GM18867 (cell line): ENCODE data around the gene CACUL1.
A peak's percentile ranks its signal among the peaks of the same experiment; 100 is the strongest.
"Not testable (repeated sequence)": the region's sequence is repeated elsewhere in the genome, so short reads cannot be mapped to it uniquely, and the experiment has no call there.

ENCODE experiments used
- ATAC-seq: cut with Tn5 transposase; IDR thresholded peaks from one replicate; pipeline ENCODE4 v1.9.1; 2021; ENCODE audit warnings: mild to moderate bottlenecking, moderate library complexity; ENCODE audit not compliant: unreplicated experiment

The CACUL1 gene

GRCh38 chr10:118754556-118755423, at the start of gene CACUL1:
CACUL1 (minus strand) TSS chr10:118754970; CDS start chr10:118754762, 208 bp downstream.
- peak; percentile 91 for ATAC-seq

GRCh38 chr10:118804262-118804773, 49.5 kb upstream of the CACUL1 start:
- no peak for ATAC-seq

DNA sequence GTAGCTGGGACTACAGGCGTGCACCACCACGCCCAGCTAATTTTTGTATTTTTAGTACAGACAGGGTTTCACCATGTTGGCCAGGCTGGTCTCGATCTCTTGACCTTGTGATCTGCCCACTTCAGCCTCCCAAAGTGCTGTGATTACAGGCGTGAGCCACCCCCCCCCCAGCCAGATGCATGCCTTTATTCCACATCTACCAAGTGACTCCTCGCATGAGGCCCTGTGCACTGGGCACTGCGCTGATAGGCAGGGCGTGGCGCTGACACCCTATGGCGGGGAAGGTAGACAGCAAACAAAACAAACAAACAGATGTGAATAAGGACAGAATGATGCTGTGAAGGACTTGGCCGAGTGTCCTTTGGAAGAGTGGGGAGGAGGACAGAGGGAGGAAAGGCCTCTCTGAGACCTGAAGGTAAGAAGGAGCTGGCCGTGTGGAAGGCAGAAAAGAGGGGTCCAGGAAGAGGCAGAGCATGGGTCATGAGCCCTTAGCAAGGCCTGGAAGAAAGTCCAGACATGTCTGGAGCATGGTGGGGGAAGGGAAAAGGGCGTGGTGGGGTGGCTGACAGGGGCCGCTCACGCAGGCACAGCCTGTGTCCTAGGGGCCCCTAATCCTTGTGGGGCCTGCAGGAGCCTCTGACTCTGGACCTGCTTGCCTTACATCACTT, 47.5 kb upstream of the CACUL1 start:
- no peak for ATAC-seq

DNA sequence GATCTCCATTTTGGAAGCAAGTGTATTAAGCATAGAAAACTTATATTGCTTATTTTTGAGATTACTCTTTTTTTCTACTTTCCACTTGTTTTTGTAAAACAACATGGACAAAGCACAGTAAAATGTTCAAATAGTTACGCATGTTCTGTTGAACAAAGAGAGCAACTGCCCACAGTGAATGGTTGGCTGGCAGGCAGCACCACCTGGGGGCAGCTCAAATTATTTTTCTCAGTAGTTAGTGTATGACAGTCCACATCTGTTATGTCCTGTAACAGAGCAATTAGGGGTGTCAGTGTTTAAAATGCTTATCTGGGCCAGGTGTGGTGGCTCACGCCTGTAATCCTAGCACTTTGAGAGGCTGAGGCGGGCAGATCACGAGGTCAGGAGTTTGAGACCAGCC, 46.1 kb upstream of the CACUL1 start:
- ATAC-seq = no peak

DNA sequence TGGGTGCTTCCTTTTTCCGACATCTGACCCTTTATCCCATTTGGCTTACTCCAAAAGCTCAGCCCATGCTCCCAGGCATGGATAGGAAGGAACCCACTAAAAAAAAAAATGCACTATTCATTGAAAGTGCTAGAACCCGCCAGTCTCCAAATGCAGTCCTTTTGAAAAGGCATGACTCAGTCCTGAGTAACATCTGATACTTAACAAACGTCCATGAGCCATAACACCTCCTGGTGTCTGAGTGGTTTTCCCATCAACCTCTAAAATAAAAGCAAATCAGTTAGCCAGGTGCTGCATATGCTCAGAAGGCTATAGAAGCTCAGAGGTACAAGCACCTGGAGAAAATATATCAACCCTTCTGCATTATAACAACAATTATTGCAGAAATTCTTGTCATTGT, 45.0 kb upstream of the CACUL1 start:
- no peak for ATAC-seq

GRCh38 chr10:118798231-118798662, 43.5 kb upstream of the CACUL1 start:
- no peak for ATAC-seq

- not testable (repeated sequence) for ATAC-seq
These were observed 40.2 kb upstream of the CACUL1 start for GRCh38 chr10:118794971-118795370.

GRCh38 chr10:118793545-118793944, 38.8 kb upstream of the CACUL1 start:
- no peak for ATAC-seq

- no peak for ATAC-seq
These were observed 37.8 kb upstream of the CACUL1 start for GRCh38 chr10:118792526-118792925.

- ATAC-seq = no peak
These were observed 35.3 kb upstream of the CACUL1 start for GRCh38 chr10:118790058-118790457.

DNA sequence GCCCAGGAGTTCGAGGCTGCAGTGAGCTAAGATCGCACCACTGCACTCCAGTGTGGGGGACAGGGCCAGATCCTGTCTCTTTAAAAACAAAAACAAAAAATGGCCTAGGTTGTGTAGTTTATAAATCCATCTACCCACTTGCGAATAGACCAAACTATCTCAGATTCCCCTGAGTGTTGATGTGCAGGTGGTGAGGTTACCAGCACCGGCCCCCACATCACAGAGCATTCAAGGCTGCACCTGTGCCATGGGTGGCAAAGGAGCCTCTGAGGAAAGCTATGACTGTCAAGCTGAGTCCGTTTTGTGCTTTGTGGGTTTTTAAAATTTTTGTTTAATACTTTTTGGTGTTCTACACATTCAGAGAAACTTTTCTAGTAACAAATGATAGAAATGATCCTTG, 30.8 kb upstream of the CACUL1 start:
- ATAC-seq = no peak

DNA sequence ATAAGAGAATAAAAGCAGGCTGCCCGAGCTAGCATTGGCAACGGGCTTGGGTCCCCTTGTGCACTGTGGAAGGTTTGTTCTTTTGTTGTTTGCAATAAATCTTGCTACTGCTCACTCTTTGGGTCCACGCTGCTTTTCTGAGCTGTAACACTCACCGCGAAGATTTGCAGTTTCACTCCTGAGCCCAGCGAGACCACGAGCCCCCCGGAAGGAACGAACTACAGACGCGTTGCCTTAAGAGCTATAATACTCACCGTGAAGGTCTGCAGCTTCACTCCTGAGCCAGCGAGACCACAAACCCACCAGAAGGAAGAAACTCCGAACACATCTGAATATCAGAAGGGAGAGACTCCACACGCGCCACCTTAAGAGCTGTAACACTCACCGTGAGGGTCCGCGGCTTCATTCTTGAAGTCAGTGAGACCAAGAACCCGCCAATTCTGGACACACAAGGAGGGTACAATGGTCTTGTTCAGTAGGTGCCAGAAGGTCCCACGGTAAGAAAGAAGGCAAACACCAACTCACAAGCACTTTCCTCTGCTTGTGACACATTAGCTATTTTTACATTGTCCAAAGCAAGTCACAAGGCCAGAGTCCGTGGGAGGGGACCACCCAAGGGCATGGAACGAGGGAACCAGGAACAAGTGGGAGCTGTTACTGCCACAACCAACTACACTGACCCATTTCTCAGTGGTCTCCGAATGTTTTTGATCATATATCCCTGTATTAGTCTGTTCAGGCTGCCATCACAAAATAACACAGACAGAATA, 29.2 kb upstream of the CACUL1 start:
- ATAC-seq = no peak

DNA sequence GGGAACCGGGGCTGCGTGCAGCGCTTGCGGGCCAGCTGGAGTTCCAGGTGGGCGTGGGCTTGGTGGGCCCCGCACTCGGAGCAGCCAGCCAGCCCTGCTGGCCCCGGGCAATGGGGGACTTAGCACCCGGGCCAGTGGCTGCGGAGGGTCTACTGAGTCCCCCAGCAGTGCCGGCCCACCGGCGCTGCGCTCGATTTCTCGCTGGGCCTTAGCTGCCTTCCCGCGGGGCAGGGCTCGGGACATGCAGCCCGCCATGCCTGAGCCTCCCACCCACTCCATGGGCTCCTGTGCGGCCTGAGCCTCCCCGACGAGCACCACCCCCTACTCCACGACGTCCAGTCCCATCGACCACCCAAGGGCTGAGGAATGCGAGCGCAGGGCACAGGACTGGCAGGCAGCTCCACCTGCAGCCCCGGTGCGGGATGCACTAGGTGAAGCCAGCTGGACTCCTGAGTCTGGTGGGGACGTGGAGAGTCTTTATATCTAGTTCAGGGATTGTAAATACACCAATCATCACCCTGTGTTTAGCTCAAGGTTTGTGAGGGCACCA, 28.2 kb upstream of the CACUL1 start:
- not testable (repeated sequence) for ATAC-seq

GRCh38 chr10:118781541-118781940, 26.8 kb upstream of the CACUL1 start:
- ATAC-seq = no peak

DNA sequence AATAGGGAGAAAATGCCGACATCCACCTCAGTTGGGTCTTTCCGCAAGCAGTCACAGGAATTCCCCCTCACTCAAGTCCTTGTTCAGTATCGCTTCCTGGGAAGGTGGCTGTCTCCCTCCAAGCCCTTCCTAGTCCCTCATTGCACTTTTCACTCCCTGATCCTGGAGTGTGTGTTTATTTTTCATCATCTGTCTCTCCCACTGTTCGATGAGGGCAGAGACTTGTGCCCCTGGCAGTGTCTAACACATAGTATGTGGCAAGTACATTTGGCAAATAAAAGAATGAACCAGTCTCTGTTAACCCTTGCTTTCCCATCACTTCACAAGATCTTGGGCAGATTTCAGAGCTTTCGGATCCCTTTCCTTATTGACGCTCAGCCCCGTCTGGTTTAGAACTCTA, 24.0 kb upstream of the CACUL1 start:
- no peak for ATAC-seq

GRCh38 chr10:118776960-118777359, 22.2 kb upstream of the CACUL1 start:
- ATAC-seq = no peak

DNA sequence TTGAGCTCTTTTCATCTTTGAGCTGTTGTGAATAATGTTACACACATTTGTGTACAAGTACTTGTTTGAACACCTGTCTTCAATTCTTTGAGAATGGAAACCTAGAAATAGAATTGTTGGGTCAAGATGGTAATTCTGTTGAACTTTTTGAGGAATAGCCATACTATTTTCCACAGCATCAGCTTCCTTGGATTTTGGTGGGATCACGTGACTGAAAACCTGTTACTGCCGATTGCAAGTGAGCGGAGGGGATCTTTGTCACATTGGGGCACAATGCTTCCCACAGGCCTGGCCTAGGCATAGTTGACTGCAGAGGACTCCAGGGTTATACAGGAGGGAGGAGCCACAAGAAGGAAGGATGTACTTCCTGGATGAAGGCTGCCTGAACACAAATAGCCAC, 21.3 kb upstream of the CACUL1 start:
- no peak for ATAC-seq

- no peak for ATAC-seq
These were observed 20.7 kb upstream of the CACUL1 start for GRCh38 chr10:118775478-118775877.

DNA sequence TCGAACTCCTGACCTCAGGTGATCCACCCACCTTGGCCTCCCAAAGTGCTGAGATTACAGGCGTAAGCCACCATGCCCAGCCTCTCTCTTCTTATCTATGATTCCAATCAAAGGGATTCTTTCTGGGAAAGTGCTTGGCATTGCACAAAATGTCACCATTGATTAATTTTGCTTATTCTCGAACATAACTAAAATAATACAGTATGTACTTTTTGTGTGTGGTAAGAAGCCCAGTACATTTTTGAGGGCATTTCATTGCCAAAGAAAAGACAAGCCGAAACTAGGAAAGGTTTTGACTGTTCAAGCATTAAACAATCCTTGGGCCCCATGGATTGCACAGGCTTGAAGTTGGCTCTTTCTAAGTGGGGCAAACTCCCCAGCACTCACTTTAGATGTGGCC, 18.3 kb upstream of the CACUL1 start:
- no peak for ATAC-seq

DNA sequence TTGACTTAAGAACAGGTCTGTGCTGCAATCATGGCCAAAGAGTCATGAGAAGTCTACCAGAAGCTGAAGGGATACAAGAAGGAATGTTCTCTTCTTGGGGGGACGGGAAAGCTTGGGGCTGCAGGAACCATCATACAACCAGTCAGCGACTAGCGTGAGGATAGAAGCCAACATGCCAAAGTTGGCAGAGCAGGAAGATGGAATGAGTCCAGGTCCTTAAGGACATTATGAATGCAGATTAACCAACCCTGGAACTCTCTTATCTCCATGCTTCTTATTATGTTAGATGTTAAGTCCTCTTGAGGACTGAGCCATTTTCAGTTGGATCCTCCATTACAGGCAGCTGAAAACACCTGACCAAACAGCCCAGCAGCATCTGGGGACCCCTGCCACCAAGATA, 17.2 kb upstream of the CACUL1 start:
- ATAC-seq = no peak
